Measurements from ENCODE around the gene PROK2.

The PROK2 gene, protein sequence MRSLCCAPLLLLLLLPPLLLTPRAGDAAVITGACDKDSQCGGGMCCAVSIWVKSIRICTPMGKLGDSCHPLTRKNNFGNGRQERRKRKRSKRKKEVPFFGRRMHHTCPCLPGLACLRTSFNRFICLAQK

DNA sequence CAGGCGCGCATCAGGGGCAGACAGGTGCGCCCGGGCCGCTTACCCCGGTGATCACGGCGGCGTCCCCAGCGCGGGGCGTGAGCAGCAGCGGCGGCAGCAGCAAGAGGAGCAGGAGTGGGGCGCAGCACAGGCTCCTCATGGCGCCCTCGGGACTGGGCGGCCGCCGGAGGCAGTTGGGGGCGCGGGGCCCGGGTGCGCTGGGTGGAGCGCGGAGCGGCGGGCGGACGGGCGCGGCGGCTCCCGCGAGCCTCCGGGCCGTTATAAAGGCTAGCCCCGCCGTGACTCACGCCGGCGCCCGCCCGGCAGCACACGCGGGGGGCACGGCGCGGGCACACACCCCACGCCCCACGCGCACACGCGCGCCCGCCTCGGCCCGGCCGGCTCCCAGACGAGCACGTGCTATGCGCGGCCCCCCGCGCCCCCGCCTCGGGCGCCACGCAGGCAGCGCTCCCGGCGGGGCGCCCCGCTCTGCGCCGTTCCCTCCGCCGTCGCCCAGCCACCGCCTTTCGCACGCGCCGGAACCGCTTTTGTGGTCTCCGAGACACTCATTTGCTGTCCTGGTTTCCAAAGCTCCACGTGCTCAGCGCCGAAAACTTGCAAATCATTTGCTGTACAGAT lies at the start of gene PROK2:
PROK2 (minus strand) TSS at position 235 of the 618 bp plus-strand sequence; CDS start at position 139, 96 bp downstream.
- DNase-seq, result no peak

- no peak for DNase-seq
These were observed 46.7 kb upstream of the PROK2 start for GRCh38 chr3:71831599-71831998.

GRCh38 chr3:71825551-71826283 lies 40.8 kb upstream of the PROK2 start:
- DNase-seq, result no peak

DNA sequence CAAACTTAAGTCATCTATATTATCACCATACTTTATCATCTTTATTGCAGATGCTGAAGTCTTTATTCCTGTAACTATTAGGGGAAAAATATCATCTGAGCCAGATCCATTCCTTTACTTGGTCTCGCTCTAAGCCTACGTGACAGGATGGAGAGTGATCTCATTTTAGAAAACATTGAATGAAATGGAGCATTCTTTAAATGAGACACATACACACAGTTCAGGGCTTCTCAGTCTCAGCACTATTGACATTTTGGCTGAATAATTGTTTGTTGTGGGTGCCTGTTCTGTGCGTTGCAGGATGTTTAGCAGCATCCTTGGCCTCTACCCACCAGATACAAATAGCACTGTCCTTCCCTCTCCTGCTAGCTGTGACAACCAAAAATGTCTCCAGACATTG lies 36.2 kb upstream of the PROK2 start:
- DNase-seq, result no peak

DNA sequence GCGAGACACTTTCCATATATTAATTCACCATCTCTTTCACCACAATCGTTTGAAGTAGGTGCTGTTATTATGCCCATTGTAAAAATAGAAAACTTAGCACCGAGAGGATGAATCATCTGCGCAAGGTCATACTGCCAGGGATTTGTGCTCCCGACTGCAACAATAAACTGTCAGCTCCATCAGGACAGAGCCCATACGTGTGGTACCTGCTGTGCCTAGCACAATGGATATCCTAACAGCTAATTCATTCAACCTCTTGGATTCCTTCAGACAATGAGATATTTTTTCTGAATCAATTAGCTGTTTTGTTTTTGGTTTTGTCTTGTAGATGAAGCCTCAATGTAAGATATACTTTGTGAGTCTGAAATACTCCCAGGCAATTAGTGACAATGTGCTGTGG lies 32.3 kb upstream of the PROK2 start:
- no peak for DNase-seq

DNA sequence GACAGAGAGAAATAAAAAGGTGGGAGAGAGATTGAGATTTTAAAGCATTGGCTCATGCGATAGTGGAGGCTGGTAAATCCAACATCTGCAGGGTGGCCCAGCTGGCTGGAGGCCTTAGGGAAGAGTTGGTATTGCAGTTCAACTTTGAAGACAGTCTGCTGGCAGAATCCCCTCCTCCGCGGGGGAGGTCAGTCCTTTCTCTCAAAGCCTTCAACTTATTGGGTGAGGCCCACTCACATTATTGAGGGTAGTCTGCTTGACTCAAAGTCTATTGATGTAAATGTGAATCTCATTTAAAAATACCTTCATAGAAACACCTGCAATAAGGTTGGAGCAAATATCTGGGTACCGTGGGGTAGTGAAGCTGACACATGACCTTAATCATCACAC lies 31.8 kb upstream of the PROK2 start:
- no peak for DNase-seq

DNA sequence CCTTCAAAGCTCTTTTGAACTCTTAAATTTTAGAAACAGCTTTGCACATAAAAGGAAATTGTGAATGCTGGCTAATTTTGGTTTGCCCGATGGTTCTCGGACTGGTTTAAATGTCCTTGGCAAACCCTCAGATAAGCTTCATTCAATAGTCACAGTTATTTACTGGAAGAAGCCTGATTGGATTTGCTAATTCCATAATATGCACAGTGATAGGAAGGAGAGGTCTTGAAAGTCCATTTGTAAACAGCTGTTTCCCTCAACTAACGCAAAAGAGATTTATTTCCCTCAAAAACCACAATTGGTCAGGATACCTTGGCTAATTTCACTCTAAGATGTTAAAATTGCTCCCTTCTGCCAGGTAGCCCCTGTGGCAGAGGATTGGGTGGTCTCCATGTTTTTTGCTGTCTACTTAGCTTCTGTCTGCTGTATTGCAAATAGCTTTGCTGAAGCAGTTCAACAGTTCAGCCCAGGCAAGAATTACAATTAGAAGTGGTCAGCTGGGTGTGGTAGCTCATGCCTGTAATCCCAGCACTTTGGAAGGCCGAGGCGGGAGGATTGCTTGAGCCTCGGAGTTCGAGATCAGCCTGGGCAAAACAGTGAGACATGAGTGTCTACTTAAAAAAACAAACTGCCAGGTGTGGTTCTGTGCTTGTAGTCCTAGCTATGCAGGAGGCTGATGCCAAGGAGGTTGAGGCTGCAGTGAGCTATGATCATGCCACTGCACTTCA lies 30.6 kb upstream of the PROK2 start:
- DNase-seq, result no peak

DNA sequence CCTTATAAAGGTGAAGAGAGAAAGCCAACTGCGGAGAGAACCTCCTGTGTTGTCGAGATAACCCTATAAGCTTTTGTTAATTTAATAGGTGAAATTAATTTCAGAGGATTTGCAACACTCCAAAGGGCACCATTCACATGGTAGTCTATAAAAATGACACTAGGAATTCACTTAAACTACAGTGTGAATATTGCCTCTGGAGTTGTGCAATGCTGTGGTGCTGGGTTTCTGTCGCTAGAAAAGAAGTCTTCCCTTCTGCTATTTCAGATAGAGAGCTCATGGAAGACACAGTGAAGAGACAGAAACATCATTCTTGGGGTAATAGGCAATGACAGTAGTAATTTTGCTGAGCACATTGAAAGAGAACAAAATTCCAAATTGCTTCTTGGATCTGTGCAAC lies 28.8 kb upstream of the PROK2 start:
- DNase-seq, result no peak

- no peak for DNase-seq
These were observed 28.1 kb upstream of the PROK2 start for GRCh38 chr3:71813073-71813472.

GRCh38 chr3:71810056-71810455 lies 25.1 kb upstream of the PROK2 start:
- no peak for DNase-seq

DNA sequence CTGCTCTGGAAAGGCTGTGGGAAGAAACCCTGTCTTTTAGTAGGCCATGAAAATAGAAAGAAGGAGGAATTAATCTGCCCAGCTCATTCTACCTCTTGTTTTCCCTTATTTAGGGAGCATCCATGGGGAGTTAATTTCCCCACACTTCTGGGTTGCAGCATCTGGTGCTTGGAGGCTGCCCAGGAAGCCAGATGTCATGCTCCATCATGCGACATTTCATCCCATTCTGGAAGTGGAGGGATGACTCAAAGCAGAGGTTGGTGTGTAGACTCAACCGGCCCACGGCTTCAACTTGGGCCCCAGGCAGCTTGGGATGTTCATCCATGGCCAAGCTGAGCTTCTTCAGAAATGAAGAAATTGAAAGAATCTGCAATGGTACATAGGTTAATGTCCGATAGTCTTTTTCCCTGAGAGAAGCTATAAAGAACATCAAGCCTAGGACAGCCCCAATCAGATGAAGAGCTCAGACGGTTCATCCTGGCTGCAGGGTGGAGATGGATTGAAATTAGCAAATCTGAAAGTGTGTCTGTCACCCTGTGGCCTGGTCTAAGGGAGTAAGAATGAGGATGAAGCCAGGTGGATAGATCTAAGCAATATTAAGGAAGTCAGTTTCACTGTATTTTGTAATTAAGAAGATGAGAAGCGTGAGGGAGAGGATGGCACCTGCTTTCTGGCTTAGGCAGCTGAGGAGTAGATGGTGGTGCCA lies 24.5 kb upstream of the PROK2 start:
- DNase-seq, result no peak

GRCh38 chr3:71806736-71807135 lies 21.8 kb upstream of the PROK2 start:
- DNase-seq, result no peak

DNA sequence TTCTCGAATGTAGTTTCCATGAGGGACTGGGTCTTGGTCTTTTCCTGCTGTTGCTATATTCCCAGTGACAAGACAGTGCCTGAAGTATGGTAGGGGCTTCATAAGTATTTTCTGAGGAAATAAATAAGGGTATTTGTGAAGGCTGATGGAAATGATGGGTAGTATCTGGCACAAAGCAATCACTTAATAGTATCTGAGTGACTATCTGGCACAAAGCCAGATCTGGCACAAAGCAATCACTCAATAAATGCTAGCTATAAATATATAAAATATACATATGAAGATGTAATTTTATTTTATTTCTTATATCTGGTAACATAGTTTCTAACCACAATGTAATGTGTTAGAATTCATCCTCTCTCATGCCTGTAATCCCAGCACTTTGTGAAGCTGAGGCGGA lies 20.7 kb upstream of the PROK2 start:
- DNase-seq, result no peak

DNA sequence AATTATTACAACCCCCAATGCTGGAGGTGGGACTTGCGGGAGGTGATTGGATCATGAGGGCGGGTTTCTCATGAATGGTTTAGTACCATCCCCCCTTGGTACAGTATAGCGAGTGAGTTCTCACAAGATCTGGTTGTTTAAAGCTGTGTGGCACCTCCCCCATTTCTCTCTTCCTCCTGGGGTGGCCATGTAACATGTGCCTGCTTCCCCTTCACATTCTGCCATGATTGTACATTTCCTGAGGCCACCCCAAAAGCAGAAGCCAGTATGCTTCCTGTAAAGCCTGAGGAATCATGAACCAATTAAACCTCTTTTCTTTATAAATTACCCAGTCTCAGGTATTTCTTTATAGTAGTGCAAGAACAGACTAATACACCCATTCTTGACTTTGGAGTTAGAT lies 20.3 kb upstream of the PROK2 start:
- DNase-seq, result no peak

- DNase-seq, result no peak
These were observed 18.3 kb upstream of the PROK2 start for GRCh38 chr3:71803248-71803647.

DNA sequence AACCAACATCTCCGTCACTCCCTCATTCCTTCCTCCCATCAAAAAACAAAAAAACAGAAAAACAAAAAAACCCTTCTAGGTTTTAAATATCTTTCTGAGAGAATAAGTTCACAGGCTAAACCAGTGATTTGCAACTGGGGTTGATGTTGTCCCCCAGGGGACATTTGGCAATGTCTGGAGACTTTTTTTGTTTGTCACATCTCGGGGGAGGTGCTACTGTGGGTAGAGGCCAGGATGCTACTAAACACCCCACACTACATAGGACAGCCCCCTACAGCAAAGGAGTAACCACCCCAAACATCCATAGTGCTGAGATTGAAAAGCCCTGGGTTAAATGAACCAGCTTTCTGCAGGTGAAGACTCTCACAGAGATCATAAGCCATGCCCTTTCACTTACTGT lies 17.0 kb upstream of the PROK2 start:
- DNase-seq, result no peak

- no peak for DNase-seq
These were observed 15.1 kb upstream of the PROK2 start for GRCh38 chr3:71800023-71800422.

- no peak for DNase-seq
These were observed 12.5 kb upstream of the PROK2 start for GRCh38 chr3:71797455-71797854.

GRCh38 chr3:71796290-71796689 lies 11.3 kb upstream of the PROK2 start:
- DNase-seq, result no peak

DNA sequence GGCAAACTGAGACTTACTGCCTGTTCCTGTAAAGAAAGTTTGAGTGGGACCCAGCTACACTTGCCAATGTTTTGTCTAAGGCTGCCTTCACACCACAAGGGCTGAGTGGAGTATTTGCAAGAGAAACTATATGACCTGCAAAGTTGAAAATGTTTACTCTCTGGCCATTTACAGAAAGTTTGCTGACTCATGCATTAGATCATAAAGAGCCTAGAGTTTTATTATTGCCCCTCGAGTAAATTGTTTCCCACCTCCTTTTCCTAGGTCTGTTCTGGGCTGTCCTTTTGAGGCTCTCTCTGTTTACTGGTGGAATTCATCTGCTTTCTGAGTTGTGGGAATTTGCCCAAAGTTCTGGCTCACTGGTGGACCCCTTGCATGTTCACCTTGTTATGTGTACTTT lies 6.7 kb upstream of the PROK2 start:
- DNase-seq, result no peak

DNA sequence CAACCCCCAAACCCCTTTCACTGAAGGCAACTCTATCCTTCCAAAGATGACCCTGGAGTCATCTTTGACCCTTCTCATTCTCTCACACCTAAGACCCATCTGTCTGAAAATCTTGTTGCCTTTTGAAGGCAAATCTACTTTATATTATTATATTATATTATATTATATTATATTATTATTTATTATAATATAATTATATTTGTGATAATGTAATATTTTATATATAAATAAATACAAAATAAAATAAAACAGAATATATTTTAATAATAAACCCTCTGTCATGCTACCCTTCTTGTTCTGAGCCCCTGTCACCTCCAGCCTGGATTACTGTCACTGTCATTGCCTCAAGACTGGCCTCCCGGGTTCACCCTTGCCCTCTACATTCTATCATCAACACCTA lies 5.0 kb upstream of the PROK2 start:
- DNase-seq, result no peak

GRCh38 chr3:71787851-71788405 lies 3.0 kb upstream of the PROK2 start:
- DNase-seq, result no peak

GRCh38 chr3:71786551-71786950 lies 1.6 kb upstream of the PROK2 start:
- DNase-seq, result no peak

Data from NCI-H2081 treated with DMSO at 0.1 percent for 48 hours (cell line).